Activated CD8-positive, alpha-beta T cell treated with anti-CD3 and anti-CD28 coated beads, Interleukin-2, amount 10 ng/mL, durations not matched to agents 7 days and 5 days (primary cell): ENCODE results near the gene GAGE10. TPM values are rescaled to one million over a fixed set of nuclear protein-coding genes. Genes with fewer than 3 reads are reported as not detected.
"Not testable (repeated sequence)": the region's sequence is repeated elsewhere in the genome, so short reads cannot be mapped to it uniquely, and the experiment has no call there.

Source experiments
- ATAC-seq: fragments of 150-1000 bp; cut with Tn5 transposase; one replicate; pipeline ENCODE4 v1.10.0; 2021; ENCODE audit warnings: moderate library complexity
- CTCF ChIA-PET: fragments of 350-600 bp; sonication (Branson Sonifier 250); formaldehyde crosslinking; loops from one replicate; lab custom pipeline; 2021; ENCODE audit warnings: antibody characterized with exemption; lab: Charles Lee
- POLR2A ChIA-PET: fragments of 350-600 bp; sonication (Branson Sonifier 250); formaldehyde crosslinking; loops from one replicate; lab custom pipeline; 2021; ENCODE audit warnings: antibody characterized with exemption; lab: Charles Lee
- DNase-seq: peaks from one replicate; pipeline ENCODE4 v3.0.0-alpha.2; 2020
- H3K27ac Mint-ChIP-seq: one replicate; pipeline ENCODE4 v1.8.0; 2021; ENCODE audit warnings: mild to moderate bottlenecking, mixed read lengths
- H3K27me3 Mint-ChIP-seq: one replicate; pipeline ENCODE4 v1.8.0; 2021; ENCODE audit warnings: low read depth, mixed read lengths
- H3K36me3 Mint-ChIP-seq: one replicate; pipeline ENCODE4 v1.8.0; 2021; ENCODE audit warnings: low read depth, mixed read lengths
- H3K4me1 Mint-ChIP-seq: one replicate; pipeline ENCODE4 v1.8.0; 2021; ENCODE audit warnings: low read depth, mixed read lengths
- H3K4me3 Mint-ChIP-seq: one replicate; pipeline ENCODE4 v1.8.0; 2021; ENCODE audit warnings: mild to moderate bottlenecking, mixed read lengths
- H3K9me3 Mint-ChIP-seq: one replicate; pipeline ENCODE4 v1.8.0; 2022; ENCODE audit warnings: mixed read lengths; ENCODE audit not compliant: insufficient read depth
- total RNA-seq, 2 experiments: library from RNA; stranded (reverse); gene quantifications; one replicate each; pipeline ENCODE4 v1.2.3, GENCODE V29; 2021

The GAGE10 gene
- total RNA-seq, 2 experiments from 2014 or later, result not detected

DNA sequence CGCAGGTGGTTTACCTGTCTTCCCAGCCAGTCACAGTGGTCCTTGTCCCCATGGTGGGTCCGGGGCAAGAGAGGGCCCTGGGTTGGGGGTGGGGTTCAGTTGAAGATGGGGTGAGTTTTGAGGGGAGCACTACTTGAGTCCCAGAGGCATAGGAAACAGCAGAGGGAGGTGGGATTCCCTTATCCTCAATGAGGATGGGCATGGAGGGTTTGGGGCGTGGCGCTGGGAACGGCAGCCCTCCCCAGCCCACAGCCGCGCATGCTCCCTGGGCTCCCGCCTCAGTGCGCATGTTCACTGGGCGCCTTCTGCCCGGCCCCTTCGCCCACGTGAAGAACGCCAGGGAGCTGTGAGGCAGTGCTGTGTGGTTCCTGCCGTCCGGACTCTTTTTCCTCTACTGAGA, 27.8 kb downstream of the GAGE10 start, which contains the start of gene GAGE13:
TSS of gene GAGE13 (plus strand) at position 301 of the 400 bp plus-strand sequence. CDS start 1,156 bp downstream, outside the sequence.
- POLR2A ChIA-PET, ATAC-seq: not testable (repeated sequence)

DNA sequence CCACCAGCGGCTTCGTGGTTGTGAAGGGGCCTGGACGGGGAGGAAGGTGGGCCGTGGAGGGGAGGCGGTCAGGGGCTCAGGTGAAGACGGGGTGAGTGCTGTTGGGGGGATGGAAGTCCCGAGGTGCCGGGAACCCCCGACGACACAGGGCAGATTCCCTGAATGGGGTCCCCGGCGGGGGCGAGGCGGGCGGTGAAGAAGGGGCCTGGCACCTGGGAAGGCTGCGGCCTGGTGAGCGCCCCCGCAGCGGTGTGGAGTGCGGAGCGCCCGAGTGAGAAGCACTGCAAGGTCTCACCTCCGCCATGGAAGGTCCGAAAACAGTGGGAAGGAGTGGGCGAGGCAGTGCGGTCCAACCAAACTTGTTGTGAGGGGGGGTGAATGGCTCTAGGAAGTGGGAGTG, 28.4 kb downstream of the GAGE10 start:
- DNase-seq, H3K4me3 Mint-ChIP-seq, CTCF ChIA-PET, H3K9me3 Mint-ChIP-seq, H3K27me3 Mint-ChIP-seq, POLR2A ChIA-PET, H3K36me3 Mint-ChIP-seq, H3K27ac Mint-ChIP-seq, ATAC-seq, H3K4me1 Mint-ChIP-seq: not testable (repeated sequence)

More for the DNA sequence above, 27.8 kb downstream of the GAGE10 start, which contains the start of gene GAGE13:
- H3K4me3 Mint-ChIP-seq, H3K4me1 Mint-ChIP-seq, CTCF ChIA-PET, H3K36me3 Mint-ChIP-seq, H3K9me3 Mint-ChIP-seq, H3K27me3 Mint-ChIP-seq, H3K27ac Mint-ChIP-seq, DNase-seq: not testable (repeated sequence)

DNA sequence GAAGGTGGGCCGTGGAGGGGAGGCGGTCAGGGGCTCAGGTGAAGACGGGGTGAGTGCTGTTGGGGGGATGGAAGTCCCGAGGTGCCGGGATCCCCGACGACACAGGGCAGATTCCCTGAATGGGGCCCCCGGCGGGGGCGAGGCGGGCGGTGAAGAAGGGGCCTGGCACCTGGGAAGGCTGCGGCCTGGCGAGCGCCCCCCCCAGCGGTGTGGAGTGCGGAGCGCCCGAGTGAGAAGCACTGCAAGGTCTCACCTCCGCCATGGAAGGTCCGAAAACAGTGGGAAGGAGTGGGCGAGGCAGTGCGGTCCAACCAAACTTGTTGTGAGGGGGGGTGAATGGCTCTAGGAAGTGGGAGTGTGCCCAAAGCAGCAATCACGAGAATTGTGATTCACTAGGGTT, 38.0 kb downstream of the GAGE10 start:
- CTCF ChIA-PET, H3K9me3 Mint-ChIP-seq, H3K4me3 Mint-ChIP-seq, POLR2A ChIA-PET, ATAC-seq, H3K36me3 Mint-ChIP-seq, H3K4me1 Mint-ChIP-seq, DNase-seq, H3K27ac Mint-ChIP-seq, H3K27me3 Mint-ChIP-seq: not testable (repeated sequence)

DNA sequence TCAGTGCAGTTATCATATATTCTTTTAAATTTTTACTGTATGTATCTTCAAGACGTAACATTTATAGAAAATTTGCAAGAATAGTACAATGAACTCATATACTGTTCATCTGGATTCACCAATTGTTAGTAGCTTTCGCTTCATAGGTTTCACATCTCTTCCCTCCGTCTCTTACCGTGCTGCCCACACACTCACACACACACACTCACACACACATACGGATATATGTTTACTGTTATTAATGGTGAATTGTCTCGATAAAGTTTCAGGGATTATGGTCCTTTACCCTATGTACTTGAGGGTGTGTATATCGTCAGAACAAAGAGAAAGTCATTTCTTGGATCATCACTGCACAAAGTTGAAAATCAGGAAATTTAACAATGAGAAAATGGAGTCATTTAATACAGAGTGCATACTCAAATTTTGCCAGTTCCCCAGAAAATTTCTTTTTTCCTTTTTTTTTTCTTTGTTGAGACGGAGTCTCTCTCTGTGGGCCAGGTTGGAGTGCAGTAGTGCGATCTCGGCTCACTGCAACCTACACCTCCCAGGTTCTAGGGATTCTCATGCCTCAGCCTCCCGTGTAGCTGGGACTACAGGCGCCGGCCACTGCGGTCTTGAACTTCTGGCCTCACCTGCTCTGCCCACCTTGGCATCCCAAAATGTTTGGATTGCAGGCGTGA, 41.2 kb downstream of the GAGE10 start:
- DNase-seq, ATAC-seq, H3K4me1 Mint-ChIP-seq, POLR2A ChIA-PET, H3K36me3 Mint-ChIP-seq, H3K27me3 Mint-ChIP-seq, H3K9me3 Mint-ChIP-seq, H3K4me3 Mint-ChIP-seq, H3K27ac Mint-ChIP-seq, CTCF ChIA-PET: not testable (repeated sequence)

DNA sequence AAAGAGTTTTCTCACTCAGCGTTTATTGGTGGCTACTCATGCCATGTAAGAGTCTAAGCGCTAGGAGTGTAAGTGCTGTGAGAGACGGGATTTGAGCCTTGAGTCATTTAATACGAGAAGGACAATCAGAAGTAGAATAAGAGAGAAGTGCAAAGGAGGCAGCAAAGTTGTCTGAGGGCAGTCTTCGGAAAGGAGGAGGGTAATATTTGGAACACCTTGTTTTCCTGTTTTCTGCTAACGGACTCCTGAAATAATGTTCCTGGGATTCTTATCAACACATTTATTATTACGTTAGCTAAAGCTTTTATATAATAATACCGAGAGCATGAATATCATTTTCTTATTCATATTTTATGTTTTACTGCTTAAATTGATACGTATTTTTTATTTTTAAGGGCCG, 42.0 kb downstream of the GAGE10 start:
- CTCF ChIA-PET, H3K27ac Mint-ChIP-seq, DNase-seq, H3K27me3 Mint-ChIP-seq, H3K36me3 Mint-ChIP-seq, H3K4me1 Mint-ChIP-seq, ATAC-seq, H3K9me3 Mint-ChIP-seq, POLR2A ChIA-PET, H3K4me3 Mint-ChIP-seq: not testable (repeated sequence)

DNA sequence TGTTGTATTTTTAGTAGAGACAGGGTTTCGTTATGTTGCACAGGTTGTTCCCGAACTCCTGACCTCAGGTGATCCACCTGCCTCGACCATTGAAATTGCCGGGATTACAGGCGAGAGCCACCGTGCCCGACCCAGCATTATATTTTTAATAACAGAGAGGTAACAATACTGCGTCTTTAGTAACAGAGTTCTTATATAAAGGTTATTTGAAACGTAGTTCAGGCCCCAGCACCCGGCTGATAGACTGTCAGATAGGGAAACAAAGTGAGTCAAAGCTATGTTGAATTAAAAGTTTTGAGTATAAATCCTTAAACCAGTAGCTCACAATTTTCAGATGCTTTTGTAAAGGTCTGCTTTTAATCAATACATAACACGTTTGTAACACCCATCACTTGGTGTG, 42.7 kb downstream of the GAGE10 start:
- H3K4me3 Mint-ChIP-seq, H3K4me1 Mint-ChIP-seq, H3K27me3 Mint-ChIP-seq, POLR2A ChIA-PET, ATAC-seq, H3K27ac Mint-ChIP-seq, CTCF ChIA-PET, H3K36me3 Mint-ChIP-seq, DNase-seq, H3K9me3 Mint-ChIP-seq: not testable (repeated sequence)

Other genes starting within 250 kb of the GAGE10 start
- gene CCDC120, start 244.6 kb upstream of the GAGE10 start, total RNA-seq, result 1 to 10 TPM; 5.0 to 5.4 TPM
- 10 to 100 TPM; 19.7 to 22.6 TPM for gene PRAF2, start 229.6 kb upstream of the GAGE10 start, total RNA-seq
- gene WDR45, start 223.8 kb upstream of the GAGE10 start, total RNA-seq, result 10 to 100 TPM; 29.1 to 29.4 TPM
- 10 to 100 TPM; 26.1 to 26.2 TPM for gene GPKOW, start 179.9 kb upstream of the GAGE10 start, total RNA-seq
- gene MAGIX, start 140.9 kb upstream of the GAGE10 start, total RNA-seq, result 1 to 10 TPM in 1 of 2 experiments, under 1 TPM in 1; 0.97 to 1.5 TPM
- 100 to 1,000 TPM; 203 to 214 TPM for gene PLP2, start 131.7 kb upstream of the GAGE10 start, total RNA-seq
- 10 to 100 TPM; 13.9 TPM for gene PRICKLE3, start 117.3 kb upstream of the GAGE10 start, total RNA-seq
- 1 to 10 TPM; 1.1 to 2.6 TPM for gene SYP, start 103.5 kb upstream of the GAGE10 start, total RNA-seq
- under 1 TPM; 0.11 to 0.18 TPM for gene CACNA1F, start 70.3 kb upstream of the GAGE10 start, total RNA-seq
- gene CCDC22, start 68.2 kb upstream of the GAGE10 start, total RNA-seq, result 10 to 100 TPM; 27.3 to 32.2 TPM
- gene FOXP3, start 38.9 kb upstream of the GAGE10 start, total RNA-seq, result 10 to 100 TPM; 14.6 to 15.4 TPM
- gene PPP1R3F, start 33.9 kb upstream of the GAGE10 start, total RNA-seq, result 1 to 10 TPM; 8.0 to 8.5 TPM
- gene GAGE12J, start 18.4 kb downstream of the GAGE10 start, total RNA-seq, result not detected
- not detected for gene GAGE13, start 27.9 kb downstream of the GAGE10 start, total RNA-seq
- not detected for gene GAGE12C, start 228.5 kb downstream of the GAGE10 start, total RNA-seq
- gene GAGE12D, start 238.1 kb downstream of the GAGE10 start, total RNA-seq, result not detected
- not detected for gene GAGE12E, start 247.6 kb downstream of the GAGE10 start, total RNA-seq